HG03520 (cell line): ENCODE data around the gene LSP1.

Source experiments
- ATAC-seq: cut with Tn5 transposase; IDR thresholded peaks from one replicate; pipeline ENCODE4 v1.9.1; 2021; ENCODE audit warnings: mild to moderate bottlenecking, moderate library complexity; ENCODE audit not compliant: unreplicated experiment

The LSP1 gene

GRCh38 chr11:1836011-1836945 lies 16.6 kb upstream of the LSP1 start:
- ATAC-seq: no peak

GRCh38 chr11:1837171-1838076 lies 15.5 kb upstream of the LSP1 start:
- ATAC-seq: no peak

DNA sequence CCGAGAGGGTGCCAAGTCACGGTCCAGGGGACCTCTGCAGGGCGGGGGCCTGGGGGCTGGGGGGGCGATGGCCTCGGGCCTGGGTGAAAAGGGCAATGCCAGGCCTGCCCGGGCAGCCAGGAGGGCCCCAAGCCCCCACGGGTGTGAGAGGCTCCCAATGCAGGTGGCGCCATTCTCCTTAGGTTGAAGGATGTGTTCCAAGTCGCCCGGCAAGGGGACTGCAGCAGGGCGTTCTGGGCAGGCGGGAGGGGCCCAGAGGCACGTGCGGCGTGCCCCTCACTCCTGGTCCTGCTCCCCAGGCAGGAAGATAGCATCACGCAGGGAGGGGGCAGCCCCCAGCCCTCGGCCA lies 14.8 kb upstream of the LSP1 start:
- no peak for ATAC-seq

DNA sequence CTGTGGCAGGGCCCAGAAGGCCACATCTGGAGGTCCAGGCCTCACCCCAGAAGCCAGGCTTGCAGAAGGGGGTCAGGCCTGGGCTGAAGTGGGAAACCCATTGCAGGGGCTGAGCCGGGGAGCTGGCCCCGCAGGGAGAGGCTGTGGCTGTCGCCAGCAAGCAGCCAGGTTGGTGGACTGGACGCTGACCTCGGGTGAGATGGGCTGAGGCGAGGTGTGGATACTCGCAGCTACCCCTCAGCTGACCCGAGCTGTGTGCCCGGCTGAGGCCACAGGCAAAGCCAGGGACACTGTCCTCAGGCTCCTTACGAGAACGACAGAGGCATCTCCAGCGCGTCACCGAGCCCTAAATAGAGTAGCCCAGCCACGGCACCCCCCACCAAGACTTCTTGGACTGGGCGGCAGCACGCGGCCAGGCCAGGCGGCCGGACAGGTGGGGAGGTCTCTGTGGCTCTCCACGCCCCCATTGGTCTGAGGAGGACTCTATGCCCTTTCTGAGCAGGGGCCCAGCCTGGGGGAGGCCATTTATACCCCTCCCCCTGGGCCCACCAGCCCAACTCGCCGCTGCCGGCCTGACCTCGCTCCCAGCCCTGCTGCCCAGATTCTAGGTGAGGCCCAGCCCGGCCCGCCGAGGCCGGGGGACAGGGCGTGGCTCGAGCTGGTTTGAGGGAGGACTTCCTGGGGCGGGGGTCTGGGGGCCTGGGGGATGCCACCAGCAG lies 14.3 kb upstream of the LSP1 start, which contains the start of gene TNNI2:
TSS of gene TNNI2 (plus strand) at position 556 of the 719 bp plus-strand sequence. CDS start 716 bp downstream, outside the sequence.
- ATAC-seq: no peak

DNA sequence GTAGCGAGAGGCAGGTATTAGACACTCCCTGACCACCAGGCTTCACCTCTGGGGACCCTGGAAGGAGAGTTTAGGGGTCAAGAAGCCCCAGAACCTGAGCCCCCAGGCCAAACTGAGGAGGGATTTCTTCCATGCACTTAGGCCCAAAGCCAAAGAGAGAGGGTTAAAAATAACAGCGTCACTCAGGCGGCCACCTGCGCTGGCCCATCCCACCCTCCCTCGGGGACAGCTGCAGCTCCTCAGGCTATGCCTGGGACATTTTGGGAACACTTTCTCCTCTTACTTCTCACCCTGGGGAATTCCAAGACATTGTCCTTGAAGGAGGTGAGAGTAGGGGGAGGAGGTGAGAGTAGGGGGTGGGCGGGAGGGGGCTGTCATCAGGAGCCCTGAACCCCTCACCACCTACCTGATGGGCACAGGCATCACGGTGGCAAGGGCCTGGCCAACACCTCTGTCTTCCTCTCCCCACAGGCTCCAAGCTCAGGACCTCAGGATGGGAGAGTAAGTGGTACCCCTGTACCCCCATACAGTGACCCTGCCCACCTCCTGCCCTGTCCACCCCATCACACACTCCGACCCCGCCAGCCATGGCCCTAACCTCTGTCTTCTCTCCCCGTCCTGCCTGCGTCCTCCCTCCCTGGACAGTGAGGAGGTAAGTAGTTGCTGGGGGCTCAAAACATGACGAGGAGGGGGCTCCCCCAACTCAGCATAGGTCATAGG lies 13.5 kb upstream of the LSP1 start:
- ATAC-seq: no peak

DNA sequence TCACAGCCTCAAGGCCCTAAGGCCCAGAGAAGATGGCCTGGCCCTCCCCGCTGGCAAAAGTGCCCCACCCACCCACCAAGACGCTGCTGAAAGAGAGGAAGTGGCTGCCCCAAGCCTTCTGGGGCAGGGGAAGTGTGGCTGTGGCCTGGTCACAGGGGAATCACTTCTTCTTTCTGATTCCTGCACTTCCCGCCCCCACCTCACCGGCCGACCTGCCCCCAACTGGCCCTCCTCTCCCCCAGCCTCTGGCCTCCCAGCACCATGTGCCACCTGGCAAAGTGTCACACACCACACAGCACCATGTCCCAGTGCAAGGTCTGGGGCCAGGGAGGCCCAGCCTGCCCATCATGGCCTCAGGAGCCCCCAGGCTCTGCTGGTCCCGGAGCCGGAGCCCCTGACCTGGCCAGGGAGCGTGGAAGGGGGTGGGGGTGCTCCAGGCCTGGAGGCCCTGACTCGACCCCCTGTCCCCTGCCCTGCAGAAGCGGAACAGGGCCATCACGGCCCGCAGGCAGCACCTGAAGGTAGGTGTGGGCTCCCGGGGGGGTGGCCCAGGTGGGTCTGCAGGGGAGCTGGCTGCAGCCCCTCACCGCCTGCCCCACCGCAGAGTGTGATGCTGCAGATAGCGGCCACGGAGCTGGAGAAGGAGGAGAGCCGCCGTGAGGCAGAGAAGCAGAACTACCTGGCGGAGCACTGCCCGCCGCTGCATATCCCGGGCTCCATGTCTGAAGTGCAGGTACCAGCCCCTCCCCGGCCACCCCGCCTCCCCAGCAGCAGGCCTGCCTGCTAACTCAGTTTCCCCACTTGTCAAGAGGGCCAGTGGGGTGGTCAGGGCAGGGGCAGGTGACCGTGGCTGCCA lies 12.7 kb upstream of the LSP1 start:
- no peak for ATAC-seq

GRCh38 chr11:1840780-1841480 lies 12.0 kb upstream of the LSP1 start:
- no peak for ATAC-seq

- no peak for ATAC-seq
Measured at GRCh38 chr11:1841511-1842148, 11.3 kb upstream of the LSP1 start.

DNA sequence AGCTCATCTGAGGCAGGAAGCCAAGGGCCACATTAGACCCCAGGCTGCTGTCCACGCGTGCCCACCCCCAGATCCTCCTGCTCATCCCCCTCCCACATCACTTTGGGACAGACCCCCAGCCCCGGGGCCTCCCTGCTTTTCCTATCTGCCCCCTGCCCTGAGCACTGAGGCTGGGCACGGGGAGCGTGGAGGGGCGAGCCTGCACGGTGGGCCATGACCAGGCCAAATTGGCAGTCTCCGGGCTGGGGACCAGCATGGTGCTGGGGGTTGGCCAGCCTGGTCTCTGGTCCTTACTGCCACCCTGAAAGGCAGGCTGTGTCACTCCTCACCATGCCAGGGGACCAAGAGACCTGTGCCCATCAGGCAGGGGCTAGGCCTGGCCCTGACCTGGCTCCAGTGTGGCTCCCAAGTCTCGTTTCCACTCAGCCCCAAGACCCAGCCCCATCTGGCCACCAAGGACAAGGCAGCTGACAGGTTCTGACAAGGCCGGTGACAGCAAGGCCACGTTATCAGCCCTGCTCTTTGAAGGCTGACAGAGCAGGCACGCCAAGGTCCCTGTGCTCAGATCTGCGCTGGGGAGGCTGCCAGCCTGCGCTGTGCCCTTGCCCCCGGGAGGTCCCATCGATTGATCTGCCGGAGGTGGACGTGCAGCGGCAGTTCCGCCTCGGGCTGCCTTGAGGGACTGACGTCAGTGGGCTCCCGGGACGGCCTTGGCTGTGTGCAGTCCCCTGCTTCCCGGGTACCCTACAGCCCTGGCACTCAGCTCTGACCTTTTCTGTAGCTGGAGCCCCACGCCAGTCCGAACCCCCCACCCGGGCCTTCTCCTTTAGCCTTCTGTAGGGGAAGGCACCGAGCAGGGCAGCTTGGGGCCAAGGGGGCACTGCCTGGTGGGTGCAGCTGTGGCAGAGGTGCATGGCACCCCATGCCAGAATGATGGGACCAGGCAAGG lies 10.5 kb upstream of the LSP1 start:
- no peak for ATAC-seq

DNA sequence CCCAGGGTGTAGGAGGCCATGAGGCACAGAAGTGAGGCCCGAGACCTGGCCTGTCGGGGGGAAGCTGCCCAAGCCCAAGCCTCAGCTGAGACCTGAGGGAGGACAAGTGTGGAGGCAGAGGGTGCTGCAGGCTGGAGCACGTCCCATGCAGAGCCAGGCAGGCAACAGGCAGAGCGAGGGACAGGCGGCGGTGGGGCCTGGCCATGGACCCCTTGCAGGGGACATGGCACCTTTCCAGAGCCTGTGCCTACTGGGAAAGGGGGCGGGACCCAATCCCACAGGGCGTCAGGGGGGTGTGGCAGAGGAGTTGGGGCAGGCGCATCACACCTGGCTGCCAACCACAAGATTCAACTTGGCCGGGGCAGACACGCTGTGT lies 9.8 kb upstream of the LSP1 start:
- ATAC-seq: no peak

- no peak for ATAC-seq
Measured at GRCh38 chr11:1843796-1844195, 9.1 kb upstream of the LSP1 start.

DNA sequence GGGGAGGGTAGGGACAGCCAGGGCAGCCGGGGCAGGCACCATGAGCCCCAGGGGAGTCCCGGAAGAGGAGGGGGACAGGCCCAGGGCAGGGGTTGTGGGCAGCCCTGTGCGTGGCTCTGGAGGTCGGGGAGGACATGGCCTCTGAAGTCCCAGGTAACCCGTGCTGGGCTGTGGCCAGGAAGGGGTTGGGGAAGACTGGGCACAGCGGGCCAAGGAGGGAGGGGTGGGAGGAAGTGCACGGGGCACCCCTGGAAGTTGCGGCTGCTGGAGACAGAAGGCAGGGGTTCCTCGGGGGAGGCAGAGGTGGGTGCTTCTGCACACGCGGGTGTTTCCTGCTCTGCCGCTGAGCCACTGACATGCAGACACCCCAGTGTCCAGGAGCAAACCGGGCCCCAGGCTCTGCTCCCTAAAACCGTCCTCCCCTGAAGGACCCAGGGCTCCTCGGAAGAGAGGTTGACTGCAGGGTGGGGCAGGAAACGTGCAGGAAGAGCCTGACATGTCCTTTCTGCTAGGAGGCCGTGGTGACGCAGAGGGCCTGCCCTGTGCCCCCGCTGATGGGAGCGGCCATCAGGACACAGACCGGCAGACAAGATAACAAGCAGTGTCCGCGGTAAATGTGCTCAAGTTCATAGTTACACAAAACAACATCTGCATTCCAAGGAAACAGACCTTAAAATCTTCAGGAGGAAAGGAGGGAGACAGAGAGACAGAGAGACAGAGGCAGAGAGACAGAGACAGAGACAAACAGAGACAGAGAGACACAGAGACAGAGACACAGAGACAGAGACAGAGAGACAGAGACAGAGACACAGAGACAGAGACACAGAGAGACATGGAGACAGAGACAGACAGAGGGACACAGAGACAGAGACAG lies 8.4 kb upstream of the LSP1 start:
- ATAC-seq: no peak

GRCh38 chr11:1845095-1845429 lies 7.8 kb upstream of the LSP1 start:
- ATAC-seq: no peak

DNA sequence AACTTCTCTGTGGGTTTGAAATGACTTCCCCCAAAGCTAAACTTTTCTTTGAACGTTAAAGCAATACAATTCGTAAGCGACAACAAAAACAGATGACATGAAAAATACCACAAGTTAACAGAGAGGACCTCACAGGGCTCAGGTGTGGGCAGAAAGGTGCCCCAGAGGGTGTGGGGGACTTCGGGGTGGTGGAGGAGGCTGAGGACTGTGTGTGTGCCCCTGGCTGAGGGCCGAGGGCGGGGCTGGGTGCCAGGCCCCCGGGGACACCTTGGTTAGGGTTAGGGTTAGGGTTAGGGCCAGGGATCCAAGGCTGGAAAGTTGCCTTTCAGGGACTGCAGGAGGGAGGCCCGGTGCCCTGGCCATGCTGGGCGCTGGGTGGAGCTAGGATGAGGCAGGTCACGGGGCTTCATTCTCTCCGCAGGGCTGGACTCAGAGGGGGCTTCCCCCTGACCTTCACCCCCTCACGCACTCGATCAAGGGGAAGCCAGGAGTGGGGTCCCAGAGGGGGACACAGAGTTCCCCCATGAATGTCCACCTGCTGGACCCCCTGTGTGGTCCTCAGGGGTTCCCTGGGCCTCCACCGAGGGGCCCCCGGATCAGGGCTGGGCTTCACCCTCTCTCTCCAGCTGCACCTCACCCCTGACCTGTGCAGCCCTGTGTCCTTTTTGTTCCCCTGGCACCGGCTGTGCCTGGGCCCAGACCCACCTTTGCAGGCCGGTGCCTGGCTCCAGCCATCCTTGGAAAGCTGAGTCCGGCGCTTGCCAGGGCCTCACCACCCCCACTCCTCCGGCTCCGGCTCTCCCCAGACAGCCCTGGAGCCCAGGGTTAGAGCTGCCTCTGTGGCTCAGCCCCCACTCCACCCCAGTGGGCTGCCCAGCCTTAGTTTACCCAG lies 7.1 kb upstream of the LSP1 start:
- ATAC-seq: no peak

DNA sequence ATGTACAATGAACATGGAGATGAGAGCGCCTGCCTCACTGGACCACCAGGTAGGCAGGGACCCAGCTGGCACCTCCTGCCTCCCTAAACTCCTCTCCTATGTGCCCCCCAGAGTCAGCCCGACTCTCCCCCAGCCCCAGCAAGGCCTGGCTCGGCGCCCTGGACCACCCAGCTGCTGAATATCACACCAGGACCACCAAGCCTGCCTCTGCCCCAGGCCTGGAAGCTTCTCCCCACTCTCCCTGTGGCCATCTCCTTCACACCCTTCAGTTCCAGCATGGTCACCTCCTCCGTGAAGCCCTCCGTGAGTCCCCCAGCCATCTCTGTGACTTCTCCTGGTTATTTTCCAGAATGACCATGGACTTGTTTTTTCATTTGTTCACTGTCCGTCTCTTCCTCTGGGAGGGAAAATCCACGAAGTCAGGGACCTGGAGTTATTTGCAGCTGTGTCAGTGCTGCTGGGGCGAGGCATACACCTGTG lies 6.4 kb upstream of the LSP1 start:
- no peak for ATAC-seq
